SK-N-SH treated with all-trans-retinoic acid at 6 μM for 48 hours (cell line): ENCODE measurements around the gene POLE.

ENCODE experiments used
- ATAC-seq: fragments of 200-7000 bp; cut with Tn5 transposase; 3 replicates; pipeline ENCODE4 v1.9.1; 2020; ENCODE audit warnings: mild to moderate bottlenecking, moderate library complexity
- ARNTL ChIP-seq: fragments of 450-650 bp; formaldehyde crosslinking; IDR thresholded peaks from 2 replicates; pipeline ENCODE4 v1.5.0; 2020; ENCODE audit warnings: low read depth, mild to moderate bottlenecking, moderate library complexity, borderline replicate concordance
- BACH2 ChIP-seq: fragments of 250-450 bp; sonication (Bioruptor Pico); IDR thresholded peaks from 2 replicates; pipeline ENCODE4 v1.9.0; 2021; ENCODE audit warnings: mild to moderate bottlenecking, borderline replicate concordance
- CREB5 ChIP-seq: fragments of 250-450 bp; sonication (Bioruptor Pico); IDR thresholded peaks from 2 replicates; pipeline ENCODE4 v1.5.1; 2020; ENCODE audit warnings: low read depth, mild to moderate bottlenecking, moderate library complexity
- ESRRG ChIP-seq: fragments of 250-450 bp; sonication (Bioruptor Pico); IDR thresholded peaks from 2 replicates; pipeline ENCODE4 v1.6.1; 2021; ENCODE audit warnings: mild to moderate bottlenecking
- GLIS3 ChIP-seq: fragments of 250-450 bp; sonication (Bioruptor Pico); IDR thresholded peaks from 2 replicates; pipeline ENCODE4 v1.5.0; 2020; ENCODE audit warnings: mild to moderate bottlenecking, moderate library complexity
- ISL1 ChIP-seq: fragments of 250-450 bp; sonication (Bioruptor Pico); IDR thresholded peaks from 2 replicates; pipeline ENCODE4 v2.1.2; 2022; ENCODE audit warnings: mild to moderate bottlenecking, moderate library complexity
- OSR1 ChIP-seq: fragments of 250-450 bp; sonication (Bioruptor Pico); IDR thresholded peaks from 2 replicates; pipeline ENCODE4 v1.8.0; 2022; ENCODE audit warnings: moderate library complexity, mild to moderate bottlenecking, inconsistent platforms
- PPARA ChIP-seq: fragments of 250-450 bp; sonication (Bioruptor Pico); IDR thresholded peaks from 2 replicates; pipeline ENCODE4 v1.5.0; 2020; ENCODE audit warnings: mild to moderate bottlenecking, borderline replicate concordance
- RARB ChIP-seq: fragments of 250-450 bp; sonication (Bioruptor Pico); IDR thresholded peaks from 2 replicates; pipeline ENCODE4 v1.8.0; 2021; ENCODE audit warnings: mild to moderate bottlenecking, moderate library complexity
- SNAI2 ChIP-seq: fragments of 250-450 bp; sonication (Bioruptor Pico); IDR thresholded peaks from 2 replicates; pipeline ENCODE4 v1.5.0; 2020; ENCODE audit warnings: mild to moderate bottlenecking, moderate library complexity
- TCF4 ChIP-seq: fragments of 250-450 bp; sonication (Bioruptor Pico); IDR thresholded peaks from 2 replicates; pipeline ENCODE4 v1.8.0; 2021; ENCODE audit warnings: mild to moderate bottlenecking, moderate library complexity, borderline replicate concordance
- TOX ChIP-seq: fragments of 250-450 bp; sonication (Bioruptor Pico); IDR thresholded peaks from 2 replicates; pipeline ENCODE4 v1.8.0; 2021; ENCODE audit warnings: mild to moderate bottlenecking, moderate library complexity, borderline replicate concordance
- TSHZ2 ChIP-seq: fragments of 250-450 bp; sonication (Bioruptor Pico); IDR thresholded peaks from 2 replicates; pipeline ENCODE4 v1.5.0; 2020; ENCODE audit warnings: mild to moderate bottlenecking, moderate library complexity
- ZC3H10 ChIP-seq: fragments of 250-450 bp; sonication (Bioruptor Pico); IDR thresholded peaks from 2 replicates; pipeline ENCODE4 v1.5.1; 2021; ENCODE audit warnings: mild to moderate bottlenecking, moderate library complexity
- ZFP3 ChIP-seq: fragments of 250-450 bp; sonication (Bioruptor Pico); IDR thresholded peaks from 2 replicates; pipeline ENCODE4 v1.5.0; 2020; ENCODE audit warnings: mild to moderate bottlenecking, moderate library complexity
- ZFP30 ChIP-seq: fragments of 450-650 bp; formaldehyde crosslinking; IDR thresholded peaks from 2 replicates; pipeline ENCODE4 v1.5.0; 2022; ENCODE audit warnings: mild to moderate bottlenecking, moderate library complexity
- ZNF565 ChIP-seq: fragments of 450-650 bp; formaldehyde crosslinking; conservative IDR thresholded peaks from 2 replicates; pipeline ENCODE4 v1.5.0; 2020; ENCODE audit warnings: low read depth, mild to moderate bottlenecking, moderate library complexity
- ZNF70 ChIP-seq: fragments of 450-650 bp; formaldehyde crosslinking; IDR thresholded peaks from 2 replicates; pipeline ENCODE4 v1.5.0; 2020; ENCODE audit warnings: mild to moderate bottlenecking, moderate library complexity
- ZNF8 ChIP-seq: fragments of 450-650 bp; formaldehyde crosslinking; IDR thresholded peaks from 2 replicates; pipeline ENCODE4 v1.5.0; 2020; ENCODE audit warnings: mild to moderate bottlenecking, moderate library complexity
- TF ChIP-seq, protein P1 (sequence below): fragments of 250-450 bp; sonication (Bioruptor Pico); IDR thresholded peaks from 2 replicates; pipeline ENCODE4 v1.8.0; 2021; ENCODE audit warnings: low read depth, mild to moderate bottlenecking, moderate library complexity, borderline replicate concordance
- TF ChIP-seq, protein P2 (sequence below): fragments of 250-450 bp; sonication (Bioruptor Pico); IDR thresholded peaks from 2 replicates; pipeline ENCODE4 v1.8.0; 2020; ENCODE audit warnings: mild to moderate bottlenecking, moderate library complexity, borderline replicate concordance

POLE gene

GRCh38 chr12:132596016-132596415, 91.1 kb downstream of the POLE start:
- TF ChIP-seq GLIS3 (CRISPR knock-in tag) (no peak), ARNTL (no peak), ZFP30 (CRISPR knock-in tag) (no peak), TOX (CRISPR knock-in tag) (no peak), ZC3H10 (CRISPR knock-in tag) (no peak), ZNF8 (CRISPR knock-in tag) (no peak), ISL1 (no peak), ZNF70 (CRISPR knock-in tag) (no peak), TSHZ2 (CRISPR knock-in tag) (no peak), TCF4 (no peak), ZFP3 (CRISPR knock-in tag) (no peak), BACH2 (no peak), ESRRG (CRISPR knock-in tag) (no peak), SNAI2 (CRISPR knock-in tag) (no peak), PPARA (CRISPR knock-in tag) (no peak), CREB5 (CRISPR knock-in tag) (no peak), OSR1 (CRISPR knock-in tag) (no peak)
- TF ChIP-seq, protein P1, sequence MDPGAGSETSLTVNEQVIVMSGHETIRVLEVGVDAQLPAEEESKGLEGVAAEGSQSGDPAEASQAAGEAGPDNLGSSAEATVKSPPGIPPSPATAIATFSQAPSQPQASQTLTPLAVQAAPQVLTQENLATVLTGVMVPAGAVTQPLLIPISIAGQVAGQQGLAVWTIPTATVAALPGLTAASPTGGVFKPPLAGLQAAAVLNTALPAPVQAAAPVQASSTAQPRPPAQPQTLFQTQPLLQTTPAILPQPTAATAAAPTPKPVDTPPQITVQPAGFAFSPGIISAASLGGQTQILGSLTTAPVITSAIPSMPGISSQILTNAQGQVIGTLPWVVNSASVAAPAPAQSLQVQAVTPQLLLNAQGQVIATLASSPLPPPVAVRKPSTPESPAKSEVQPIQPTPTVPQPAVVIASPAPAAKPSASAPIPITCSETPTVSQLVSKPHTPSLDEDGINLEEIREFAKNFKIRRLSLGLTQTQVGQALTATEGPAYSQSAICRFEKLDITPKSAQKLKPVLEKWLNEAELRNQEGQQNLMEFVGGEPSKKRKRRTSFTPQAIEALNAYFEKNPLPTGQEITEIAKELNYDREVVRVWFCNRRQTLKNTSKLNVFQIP (CRISPR knock-in tag), result no peak
- TF ChIP-seq, protein P2, sequence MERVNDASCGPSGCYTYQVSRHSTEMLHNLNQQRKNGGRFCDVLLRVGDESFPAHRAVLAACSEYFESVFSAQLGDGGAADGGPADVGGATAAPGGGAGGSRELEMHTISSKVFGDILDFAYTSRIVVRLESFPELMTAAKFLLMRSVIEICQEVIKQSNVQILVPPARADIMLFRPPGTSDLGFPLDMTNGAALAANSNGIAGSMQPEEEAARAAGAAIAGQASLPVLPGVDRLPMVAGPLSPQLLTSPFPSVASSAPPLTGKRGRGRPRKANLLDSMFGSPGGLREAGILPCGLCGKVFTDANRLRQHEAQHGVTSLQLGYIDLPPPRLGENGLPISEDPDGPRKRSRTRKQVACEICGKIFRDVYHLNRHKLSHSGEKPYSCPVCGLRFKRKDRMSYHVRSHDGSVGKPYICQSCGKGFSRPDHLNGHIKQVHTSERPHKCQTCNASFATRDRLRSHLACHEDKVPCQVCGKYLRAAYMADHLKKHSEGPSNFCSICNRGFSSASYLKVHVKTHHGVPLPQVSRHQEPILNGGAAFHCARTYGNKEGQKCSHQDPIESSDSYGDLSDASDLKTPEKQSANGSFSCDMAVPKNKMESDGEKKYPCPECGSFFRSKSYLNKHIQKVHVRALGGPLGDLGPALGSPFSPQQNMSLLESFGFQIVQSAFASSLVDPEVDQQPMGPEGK (CRISPR knock-in tag), result no peak
- TF ChIP-seq, all 23 proteins: peak for 0
- ATAC-seq, result peak; percentile 9

- no peak for TF ChIP-seq OSR1 (CRISPR knock-in tag)
- no peak for TF ChIP-seq PPARA (CRISPR knock-in tag)
- TF ChIP-seq, protein P1 (CRISPR knock-in tag), result no peak
- TF ChIP-seq ARNTL, result no peak
- TF ChIP-seq ZNF70 (CRISPR knock-in tag), result no peak
- no peak for TF ChIP-seq ZFP3 (CRISPR knock-in tag)
- TF ChIP-seq RARB, result no peak
- TF ChIP-seq, all 23 proteins: peak for 0
- no peak for ATAC-seq
Observed at GRCh38 chr12:132595183-132595582, 92.0 kb downstream of the POLE start.

GRCh38 chr12:132593938-132594358, 93.2 kb downstream of the POLE start:
- ATAC-seq, result peak; percentile 99
- TF ChIP-seq PPARA (CRISPR knock-in tag), result no peak
- no peak for TF ChIP-seq ZNF565 (CRISPR knock-in tag)
- TF ChIP-seq, protein P1 (CRISPR knock-in tag), result no peak
- no peak for TF ChIP-seq TSHZ2 (CRISPR knock-in tag)
- TF ChIP-seq, protein P2 (CRISPR knock-in tag), result no peak
- TF ChIP-seq RARB, result no peak
- no peak for TF ChIP-seq ZNF70 (CRISPR knock-in tag)
- no peak for TF ChIP-seq ZC3H10 (CRISPR knock-in tag)
